GM19463 (cell line): Measurements from ENCODE around the gene FXYD7.

ENCODE experiments used
- ATAC-seq: cut with Tn5 transposase; IDR thresholded peaks from one replicate; pipeline ENCODE4 v1.9.1; 2021; ENCODE audit warnings: mild to moderate bottlenecking, moderate library complexity; ENCODE audit not compliant: unreplicated experiment

Gene FXYD7

GRCh38 chr19:35109395-35110112 lies 33.5 kb upstream of the FXYD7 start:
- ATAC-seq, result no peak

DNA sequence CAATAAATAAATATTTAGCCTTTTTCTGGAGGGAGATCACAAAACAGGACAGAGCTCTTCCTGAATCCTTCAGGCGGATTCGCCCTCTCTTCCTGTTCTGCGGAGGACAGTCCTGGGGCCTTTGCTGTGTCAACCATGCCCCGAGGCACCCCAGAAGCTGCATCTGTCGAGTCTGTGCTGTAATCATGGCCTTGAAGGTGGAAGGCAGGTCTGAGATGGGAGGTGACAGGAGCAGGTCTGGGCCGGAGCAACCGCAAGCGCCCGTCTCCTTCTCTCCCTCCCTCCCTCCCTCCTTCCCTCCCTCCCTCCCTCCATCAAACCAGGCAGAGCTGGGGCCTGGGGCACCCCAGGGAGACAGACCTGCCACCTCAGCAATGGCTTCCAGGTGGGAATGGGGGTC lies 32.1 kb upstream of the FXYD7 start:
- ATAC-seq, result no peak

GRCh38 chr19:35112995-35113688 lies 29.9 kb upstream of the FXYD7 start:
- no peak for ATAC-seq

- no peak for ATAC-seq
These were observed 28.5 kb upstream of the FXYD7 start for GRCh38 chr19:35114353-35115176.

- ATAC-seq, result no peak
These were observed 27.7 kb upstream of the FXYD7 start, which contains the start of gene FXYD3 for GRCh38 chr19:35115177-35115951. Gene FXYD3, plus strand, starts transcription at chr19:35115823. Its CDS starts 3,554 bp downstream, at chr19:35119377.

DNA sequence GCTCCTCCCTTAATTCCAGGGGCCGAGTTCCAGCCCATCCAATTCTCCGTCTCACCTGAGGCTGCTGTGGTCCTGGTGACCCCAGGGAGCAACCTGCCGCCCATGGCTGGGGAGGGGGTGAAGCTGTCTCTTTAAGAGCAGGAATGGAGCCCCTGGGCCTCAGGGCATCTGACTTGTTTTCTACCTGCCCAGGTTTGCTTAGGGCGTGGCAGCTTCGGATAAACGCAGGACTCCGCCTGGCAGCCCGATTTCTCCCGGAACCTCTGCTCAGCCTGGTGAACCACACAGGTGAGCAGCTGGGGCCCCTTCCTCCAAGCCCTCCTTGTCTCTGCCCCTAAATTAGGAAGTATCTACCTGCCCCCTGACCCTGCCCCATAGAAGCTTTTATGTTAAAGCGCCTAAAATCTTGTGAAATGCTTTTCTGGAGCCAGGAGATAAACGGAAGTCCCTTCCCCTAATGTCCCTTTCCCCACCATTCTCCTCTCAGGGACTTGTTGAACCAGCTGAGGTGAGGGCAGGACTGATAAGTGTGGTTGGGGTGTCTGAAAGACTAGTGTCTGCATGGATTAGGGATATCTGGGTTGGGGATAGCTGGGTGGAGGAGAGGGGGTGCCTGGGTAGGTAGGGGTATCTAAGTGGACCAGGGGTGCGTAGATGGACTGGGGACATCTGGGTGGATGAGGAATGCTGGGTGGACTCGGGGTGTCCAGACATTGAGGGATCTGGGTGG lies 26.8 kb upstream of the FXYD7 start:
- no peak for ATAC-seq

DNA sequence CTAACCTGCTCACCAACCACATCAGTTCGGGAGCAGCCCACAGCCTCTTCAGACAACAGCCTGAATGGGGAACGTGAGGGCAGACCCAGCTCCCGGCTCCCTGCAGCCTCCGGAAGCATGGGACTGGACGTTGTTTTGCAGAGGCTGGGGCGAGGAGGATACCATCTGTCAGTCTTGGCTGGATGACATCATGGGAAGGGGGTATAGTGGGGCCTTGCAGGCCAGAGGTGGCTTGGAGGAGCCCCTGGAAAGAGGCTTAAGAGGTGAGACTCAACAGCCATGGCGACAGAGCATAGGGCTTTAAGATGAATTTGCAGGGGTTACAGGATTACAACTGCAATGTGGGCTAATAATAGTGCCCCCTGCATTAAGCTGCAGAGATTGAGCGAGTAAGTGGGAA lies 25.9 kb upstream of the FXYD7 start:
- no peak for ATAC-seq

GRCh38 chr19:35117799-35118198 lies 25.3 kb upstream of the FXYD7 start:
- ATAC-seq, result no peak

DNA sequence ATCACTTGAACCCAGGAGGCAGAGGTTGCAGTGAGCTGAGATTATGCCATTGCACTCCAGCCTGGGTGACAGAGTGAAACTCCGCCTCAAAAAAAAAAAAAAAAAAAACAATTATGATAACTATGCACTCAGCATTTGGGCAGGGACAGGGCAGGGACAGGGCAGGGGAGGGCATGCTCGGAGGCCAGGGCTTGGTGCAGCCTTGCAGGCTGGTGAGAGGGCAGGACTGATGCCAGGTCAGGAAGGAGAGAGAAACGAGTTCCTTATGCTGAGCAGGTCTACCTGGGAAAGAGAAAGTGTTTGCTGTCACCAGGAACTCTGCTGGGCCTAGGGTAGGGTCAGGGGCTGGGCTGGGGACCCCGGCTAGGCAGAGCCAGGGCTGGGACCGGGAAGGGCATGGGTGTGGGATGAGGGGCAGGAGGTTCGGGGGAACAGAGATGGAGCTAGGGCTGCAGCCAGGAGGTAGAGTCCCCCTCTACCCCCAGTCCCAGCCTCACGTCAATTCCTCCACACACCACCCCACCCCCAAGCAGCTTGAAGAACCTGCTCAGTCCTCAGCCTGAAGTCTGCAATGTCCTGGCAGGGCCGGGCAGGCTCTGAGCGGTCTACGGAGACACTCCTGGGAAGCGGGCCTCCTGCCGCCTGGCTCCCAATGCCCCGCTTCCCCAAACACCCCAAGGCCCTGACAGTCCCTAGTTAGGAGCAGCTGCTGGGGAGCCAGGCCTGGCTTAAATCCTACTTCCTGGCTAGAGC lies 24.6 kb upstream of the FXYD7 start:
- no peak for ATAC-seq

DNA sequence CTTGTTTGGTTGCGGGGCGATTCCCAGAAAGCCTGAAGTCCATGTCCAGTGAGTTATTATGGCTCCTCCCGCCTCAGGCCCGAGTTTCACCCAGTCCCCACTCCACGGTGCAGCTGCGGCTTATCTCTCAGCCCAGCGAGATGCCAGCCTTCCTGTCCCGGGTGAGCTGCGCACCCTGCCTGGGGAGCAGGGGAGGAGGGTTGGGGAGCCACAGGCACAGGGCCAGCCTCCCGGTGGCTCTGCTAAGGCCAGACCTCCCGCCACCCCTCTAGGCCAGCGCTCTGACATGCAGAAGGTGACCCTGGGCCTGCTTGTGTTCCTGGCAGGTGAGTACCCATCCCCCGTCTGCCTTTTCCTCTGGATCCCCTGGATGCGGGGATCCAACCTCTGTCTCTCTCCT lies 24.0 kb upstream of the FXYD7 start:
- ATAC-seq, result no peak

DNA sequence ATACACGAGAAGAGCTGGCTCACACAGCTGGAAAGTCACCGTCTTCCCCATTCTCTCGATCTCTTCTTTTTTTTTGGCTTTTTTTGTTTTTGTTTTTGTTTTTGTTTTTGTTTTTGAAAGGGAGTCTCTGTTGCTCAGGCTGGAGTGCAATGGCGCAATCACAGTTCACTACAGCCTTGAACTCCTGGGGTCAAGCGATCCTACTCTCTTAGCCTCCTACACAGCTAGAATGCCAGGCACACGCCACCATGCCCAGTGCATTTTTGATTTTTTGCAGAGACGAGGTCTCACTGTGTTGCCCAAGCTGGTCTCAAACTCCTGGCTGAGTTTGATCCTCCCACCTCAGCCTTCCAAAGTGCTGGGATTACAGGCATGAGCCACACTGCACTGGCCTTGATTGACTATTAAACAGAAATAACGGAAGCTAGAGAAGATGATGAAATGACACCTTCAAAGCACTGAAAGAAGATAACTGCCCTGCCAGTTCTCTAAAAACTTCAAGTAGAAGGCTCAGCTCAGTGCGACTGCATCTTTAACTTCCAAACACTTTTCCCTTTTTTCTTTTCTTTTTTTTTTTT lies 23.4 kb upstream of the FXYD7 start:
- no peak for ATAC-seq

DNA sequence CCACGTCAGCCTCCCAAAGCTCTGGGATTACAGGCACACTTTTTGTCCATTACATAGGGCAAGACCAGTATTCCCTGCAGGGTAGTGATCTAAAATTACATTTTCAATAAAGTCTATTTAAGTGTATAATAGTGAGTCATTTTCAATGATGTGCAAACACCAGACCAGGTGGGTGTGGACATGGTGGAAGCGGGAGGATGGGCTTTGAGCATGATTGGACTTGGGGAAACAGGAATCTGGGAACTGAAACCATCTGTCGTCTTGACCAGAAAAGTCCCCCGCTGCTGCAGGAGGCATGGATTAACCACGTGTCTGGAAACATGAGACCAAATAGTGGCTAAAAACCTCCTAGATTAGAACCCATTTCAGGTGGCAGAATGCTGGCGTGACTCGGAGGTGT lies 22.6 kb upstream of the FXYD7 start:
- ATAC-seq, result no peak

- no peak for ATAC-seq
These were observed 22.2 kb upstream of the FXYD7 start for GRCh38 chr19:35120898-35121297.

DNA sequence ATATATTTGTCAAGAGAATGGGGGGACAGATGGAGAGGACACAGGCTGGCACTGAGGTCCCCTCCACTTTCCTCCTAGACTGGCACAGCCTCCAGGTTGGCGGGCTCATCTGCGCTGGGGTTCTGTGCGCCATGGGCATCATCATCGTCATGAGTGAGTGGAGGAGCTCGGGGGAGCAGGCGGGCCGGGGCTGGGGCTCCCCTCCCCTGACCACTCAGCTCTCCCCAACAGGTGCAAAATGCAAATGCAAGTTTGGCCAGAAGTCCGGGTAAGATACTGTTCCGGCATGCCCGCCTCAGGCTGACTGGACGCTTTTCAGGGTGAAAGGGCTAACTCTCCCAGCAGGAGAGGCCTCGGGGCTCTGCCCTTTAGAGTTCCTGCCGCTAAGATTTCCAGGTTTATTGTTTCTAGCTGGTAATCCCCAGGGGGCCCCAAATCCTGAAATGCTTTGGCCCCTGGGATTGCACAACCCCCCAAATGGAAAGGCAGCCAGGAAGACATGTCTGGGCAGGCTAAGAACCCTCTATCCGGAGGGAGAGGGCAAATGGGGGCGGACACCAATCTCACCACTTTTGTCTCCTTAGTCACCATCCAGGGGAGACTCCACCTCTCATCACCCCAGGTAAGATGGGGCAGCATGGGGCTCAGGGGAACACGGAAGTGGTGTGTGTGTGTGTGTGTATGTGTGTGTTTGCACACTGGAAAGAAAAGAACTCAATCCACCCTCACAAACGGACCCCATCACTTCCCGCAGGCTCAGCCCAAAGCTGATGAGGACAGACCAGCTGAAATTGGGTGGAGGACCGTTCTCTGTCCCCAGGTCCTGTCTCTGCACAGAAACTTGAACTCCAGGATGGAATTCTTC lies 20.1 kb upstream of the FXYD7 start:
- ATAC-seq, result no peak

DNA sequence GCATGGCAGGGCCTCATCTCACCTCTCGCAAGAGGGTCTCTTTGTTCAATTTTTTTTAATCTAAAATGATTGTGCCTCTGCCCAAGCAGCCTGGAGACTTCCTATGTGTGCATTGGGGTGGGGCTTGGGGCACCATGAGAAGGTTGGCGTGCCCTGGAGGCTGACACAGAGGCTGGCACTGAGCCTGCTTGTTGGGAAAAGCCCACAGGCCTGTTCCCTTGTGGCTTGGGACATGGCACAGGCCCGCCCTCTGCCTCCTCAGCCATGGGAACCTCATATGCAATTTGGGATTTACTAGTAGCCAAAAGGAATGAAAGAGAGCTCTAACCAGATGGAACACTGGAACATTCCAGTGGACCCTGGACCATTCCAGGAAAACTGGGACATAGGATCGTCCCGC lies 19.5 kb upstream of the FXYD7 start:
- ATAC-seq, result no peak

DNA sequence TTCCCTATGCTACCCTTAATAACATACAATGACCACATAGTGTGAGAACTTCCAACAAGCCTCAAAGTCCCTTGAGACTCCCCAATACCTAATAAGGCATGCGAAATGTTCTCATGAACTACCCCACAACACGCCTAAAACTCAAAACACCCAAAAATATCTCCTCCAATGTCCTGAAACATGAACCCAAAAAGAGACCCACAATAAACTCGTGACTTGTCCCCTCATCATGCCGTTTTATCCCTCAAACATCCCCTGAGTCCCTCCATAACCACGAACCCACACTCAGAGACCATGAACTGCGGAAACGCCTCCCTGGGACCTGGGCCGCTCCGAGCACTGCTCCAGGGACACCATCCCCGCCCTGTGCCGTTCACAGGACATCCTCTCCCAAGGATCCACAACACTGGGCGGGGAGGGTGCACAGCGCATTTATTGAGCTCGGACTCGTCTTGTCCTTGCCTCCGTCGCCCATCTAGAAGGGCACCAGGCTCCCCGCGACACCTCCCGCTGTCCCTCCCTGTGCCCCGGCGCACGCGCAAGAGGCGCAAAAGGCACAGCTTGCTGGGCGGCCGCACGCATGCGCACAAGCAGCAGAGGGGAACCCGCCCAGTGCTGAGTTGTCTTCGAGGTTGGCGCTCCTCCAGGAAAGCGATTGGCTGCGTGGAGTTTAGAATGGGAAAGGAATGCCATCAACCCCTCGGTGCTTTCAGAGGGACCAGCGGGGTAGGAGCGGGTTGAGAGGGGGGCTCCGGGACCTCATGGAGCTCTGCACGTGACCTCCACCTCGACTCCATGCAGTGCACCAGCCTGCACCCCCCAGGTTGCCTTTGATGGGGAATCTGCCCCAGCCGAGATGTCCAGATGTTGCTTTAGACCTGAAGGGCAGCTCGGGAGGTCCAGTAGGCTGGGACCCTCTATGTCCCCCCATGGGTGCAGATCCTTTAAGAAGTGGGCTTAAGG lies 18.7 kb upstream of the FXYD7 start:
- ATAC-seq, result peak; percentile 84

DNA sequence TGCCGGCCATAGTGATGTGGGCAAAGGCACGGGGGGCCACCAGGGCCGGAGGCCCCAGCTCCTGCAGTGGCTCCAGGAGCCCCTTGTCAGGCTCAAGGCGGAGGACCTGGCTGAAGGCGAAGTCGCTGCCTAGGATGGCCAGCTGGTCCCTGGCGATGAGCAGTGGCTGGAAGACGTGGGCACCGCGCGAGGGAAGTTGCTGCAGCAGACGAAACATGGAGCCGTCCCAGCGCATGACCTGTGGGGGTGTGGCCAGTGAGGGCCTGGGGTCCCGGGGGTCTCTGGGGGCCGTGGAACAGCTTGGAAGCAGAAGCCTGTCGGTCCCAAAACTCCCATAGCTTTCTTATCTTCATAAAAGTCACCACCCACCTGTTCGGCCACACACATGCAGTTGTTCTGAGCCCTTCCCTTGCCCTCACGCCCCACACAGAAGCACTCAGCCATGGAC lies 17.8 kb upstream of the FXYD7 start:
- no peak for ATAC-seq
